Measurements from ENCODE around the gene MYO9A. TPM values are rescaled to one million over a fixed set of nuclear protein-coding genes. Genes with fewer than 3 reads are reported as not detected.

MYO9A gene
- total and polyA plus RNA-seq, 10 of the 15 experiments (the other 5 are each of a cell fraction or from before 2014, with no cell fraction given): 3.3 to 25.3 (median 12.2) TPM

DNA sequence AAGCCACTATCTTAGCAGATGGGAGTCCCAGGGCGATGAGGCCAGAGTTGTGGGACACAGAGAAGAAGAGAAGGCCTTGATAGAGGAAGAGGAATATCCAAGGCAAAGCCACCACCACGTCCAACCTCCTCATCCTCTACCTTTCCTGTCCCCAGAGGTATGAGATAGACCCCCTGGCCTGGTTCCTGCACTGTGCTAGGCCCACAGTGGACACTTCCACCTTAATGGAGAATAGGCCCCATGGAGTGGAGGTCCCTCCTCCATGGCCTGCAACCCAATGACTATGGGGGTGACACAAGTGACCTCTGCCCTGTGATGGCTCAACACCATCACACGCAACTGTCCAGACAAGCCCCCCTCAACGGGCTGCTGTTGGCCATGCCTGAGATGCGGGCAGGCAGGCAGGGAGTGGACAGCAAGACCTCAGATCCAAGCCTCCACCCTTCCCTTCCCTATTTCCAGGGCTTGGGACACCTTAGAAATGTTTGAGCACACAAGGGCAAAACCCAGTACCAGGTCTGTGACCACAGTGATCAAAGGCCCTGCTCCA lies 42.8 kb upstream of the MYO9A start (continued):
- TF ChIP-seq, protein P1, sequence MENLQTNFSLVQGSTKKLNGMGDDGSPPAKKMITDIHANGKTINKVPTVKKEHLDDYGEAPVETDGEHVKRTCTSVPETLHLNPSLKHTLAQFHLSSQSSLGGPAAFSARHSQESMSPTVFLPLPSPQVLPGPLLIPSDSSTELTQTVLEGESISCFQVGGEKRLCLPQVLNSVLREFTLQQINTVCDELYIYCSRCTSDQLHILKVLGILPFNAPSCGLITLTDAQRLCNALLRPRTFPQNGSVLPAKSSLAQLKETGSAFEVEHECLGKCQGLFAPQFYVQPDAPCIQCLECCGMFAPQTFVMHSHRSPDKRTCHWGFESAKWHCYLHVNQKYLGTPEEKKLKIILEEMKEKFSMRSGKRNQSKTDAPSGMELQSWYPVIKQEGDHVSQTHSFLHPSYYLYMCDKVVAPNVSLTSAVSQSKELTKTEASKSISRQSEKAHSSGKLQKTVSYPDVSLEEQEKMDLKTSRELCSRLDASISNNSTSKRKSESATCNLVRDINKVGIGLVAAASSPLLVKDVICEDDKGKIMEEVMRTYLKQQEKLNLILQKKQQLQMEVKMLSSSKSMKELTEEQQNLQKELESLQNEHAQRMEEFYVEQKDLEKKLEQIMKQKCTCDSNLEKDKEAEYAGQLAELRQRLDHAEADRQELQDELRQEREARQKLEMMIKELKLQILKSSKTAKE (IDR thresholded peaks at IDR 0.05; ENCODE audit: low read depth, poor library complexity, severe bottlenecking): no peak
- TF ChIP-seq RBBP5 (conservative IDR thresholded peaks at IDR 0.05) (no peak), NR2C1 (IDR thresholded peaks at IDR 0.05) (no peak), MTA2 (IDR thresholded peaks at IDR 0.05; ENCODE audit: low read depth) (no peak), RELA (IDR thresholded peaks at IDR 0.05; ENCODE audit: borderline replicate concordance, partially characterized antibody) (no peak), HCFC1 (IDR thresholded peaks at IDR 0.05; ENCODE audit: low read length) (no peak), CBX3 (IDR thresholded peaks at IDR 0.05; ENCODE audit: borderline replicate concordance, low read depth) (no peak), RFX5 (IDR thresholded peaks at IDR 0.05; ENCODE audit: low read depth, low read length) (no peak), SP1 (IDR thresholded peaks at IDR 0.05; ENCODE audit: low read depth, low read length) (no peak)
- TF ChIP-seq, protein P2, sequence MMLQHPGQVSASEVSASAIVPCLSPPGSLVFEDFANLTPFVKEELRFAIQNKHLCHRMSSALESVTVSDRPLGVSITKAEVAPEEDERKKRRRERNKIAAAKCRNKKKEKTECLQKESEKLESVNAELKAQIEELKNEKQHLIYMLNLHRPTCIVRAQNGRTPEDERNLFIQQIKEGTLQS (IDR thresholded peaks at IDR 0.05; ENCODE audit: borderline replicate concordance, extremely low read depth, low read depth, low read length): no peak

DNA sequence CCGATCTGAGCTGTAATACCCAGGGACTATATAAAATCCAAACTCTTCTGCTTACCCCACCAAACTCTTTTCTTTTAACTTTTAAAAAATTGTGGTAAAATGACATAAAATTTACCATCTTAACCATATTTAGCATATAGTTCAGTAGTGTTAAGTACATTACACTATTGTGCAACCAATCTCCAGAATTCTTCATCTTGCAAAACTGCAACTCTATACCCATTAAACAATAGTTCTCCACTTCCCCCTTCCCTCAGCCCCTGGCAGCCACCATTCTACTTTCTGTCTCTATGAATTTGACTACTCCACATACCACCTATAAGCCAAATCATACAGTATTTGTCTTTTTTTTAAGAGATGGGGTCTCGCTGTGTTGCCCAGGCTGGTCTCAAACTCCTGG lies 39.0 kb upstream of the MYO9A start:
- ChIA-PET CTCF (interaction anchor here (0.6 to 4.2 kb wide), 32 partner anchors 11 to 416 kb away, joined by 3 to 69 read pairs (median 4); partner anchors contain the start of genes MYO9A and SENP8), POLR2A (no interaction called here), RAD21 (ENCODE audit: unreplicated experiment) (interaction anchor here (0.7 to 2.5 kb wide), 13 partner anchors 16 to 413 kb away, joined by 3 to 33 read pairs (median 5); no protein-coding TSS in a partner anchor), SMC1A (ENCODE audit: uncharacterized antibody, unreplicated experiment) (interaction anchor here (0.7 to 5.9 kb wide), 19 partner anchors 9 to 415 kb away, joined by 3 to 49 read pairs (median 5); no protein-coding TSS in a partner anchor)
- in situ Hi-C loops (cut with MboI): loop anchor here (5.0 to 10.0 kb wide), 3 partner anchors 352 to 702 kb away; no protein-coding TSS in a partner anchor
- no peak overlapping the region for H2AFZ ChIP-seq (ENCODE audit: control insufficient read depth, low read depth, low read length)
- no peaks in the 10 kb centered on the region for H3K27me3 ChIP-seq (replicated peaks in 1 of 2; ENCODE audit: control insufficient read depth in 2 of 2, insufficient read depth in 2 of 2, low read length in 1 of 2)
- no peak for ATAC-seq
- no peak overlapping the region for H3K27ac ChIP-seq (ENCODE audit: control insufficient read depth, insufficient read depth)
- no peaks in the 10 kb centered on the region for H4K20me1 ChIP-seq (ENCODE audit: control insufficient read depth, insufficient read depth)
- H3K4me1 ChIP-seq (ENCODE audit: control insufficient read depth, insufficient read depth, low read length): no peaks in the 10 kb centered on the region
- TF ChIP-seq HDGF (IDR thresholded peaks at IDR 0.05) (no peak), TCF12 (IDR thresholded peaks at IDR 0.05; ENCODE audit: low read depth, low read length) (no peak), HCFC1 (IDR thresholded peaks at IDR 0.05; ENCODE audit: low read length) (no peak)
- TF ChIP-seq, protein P3, sequence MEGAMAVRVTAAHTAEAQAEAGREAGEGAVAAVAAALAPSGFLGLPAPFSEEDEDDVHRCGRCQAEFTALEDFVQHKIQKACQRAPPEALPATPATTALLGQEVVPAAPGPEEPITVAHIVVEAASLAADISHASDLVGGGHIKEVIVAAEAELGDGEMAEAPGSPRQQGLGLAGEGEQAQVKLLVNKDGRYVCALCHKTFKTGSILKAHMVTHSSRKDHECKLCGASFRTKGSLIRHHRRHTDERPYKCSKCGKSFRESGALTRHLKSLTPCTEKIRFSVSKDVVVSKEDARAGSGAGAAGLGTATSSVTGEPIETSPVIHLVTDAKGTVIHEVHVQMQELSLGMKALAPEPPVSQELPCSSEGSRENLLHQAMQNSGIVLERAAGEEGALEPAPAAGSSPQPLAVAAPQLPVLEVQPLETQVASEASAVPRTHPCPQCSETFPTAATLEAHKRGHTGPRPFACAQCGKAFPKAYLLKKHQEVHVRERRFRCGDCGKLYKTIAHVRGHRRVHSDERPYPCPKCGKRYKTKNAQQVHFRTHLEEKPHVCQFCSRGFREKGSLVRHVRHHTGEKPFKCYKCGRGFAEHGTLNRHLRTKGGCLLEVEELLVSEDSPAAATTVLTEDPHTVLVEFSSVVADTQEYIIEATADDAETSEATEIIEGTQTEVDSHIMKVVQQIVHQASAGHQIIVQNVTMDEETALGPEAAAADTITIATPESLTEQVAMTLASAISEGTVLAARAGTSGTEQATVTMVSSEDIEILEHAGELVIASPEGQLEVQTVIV (IDR thresholded peaks at IDR 0.05; ENCODE audit: borderline replicate concordance, partially characterized antibody): no peak
- no TSS peak for BruUV-seq (replicated peaks)
- no peak overlapping the region for H3K4me3 ChIP-seq
- H3K4me2 ChIP-seq (ENCODE audit: control insufficient read depth, insufficient read depth): no peak overlapping the region
- intact Hi-C loops (cut with micrococcal nuclease; ENCODE audit: unreplicated experiment): loop anchor here (1.0 to 10.0 kb wide), 6 partner anchors 38 to 377 kb away; no protein-coding TSS in a partner anchor
- no peaks in the 10 kb centered on the region for H3K79me2 ChIP-seq (ENCODE audit: control insufficient read depth, insufficient read depth, low read length)
- H3K9me3 ChIP-seq (replicated peaks; ENCODE audit: control insufficient read depth, insufficient read depth, low read length): no peaks in the 10 kb centered on the region
- no peak overlapping the region for H3K9ac ChIP-seq (ENCODE audit: control insufficient read depth, insufficient read depth, low read length)
- no peak for DNase-seq (ENCODE audit: low read depth, low spot score)
- 92% methylated on average over 2 of the region's 2 CpGs for WGBS (ENCODE audit: insufficient coverage, insufficient replicate concordance, low lambda C conversion rate, missing lambda C conversion rate)
- H3K36me3 ChIP-seq (ENCODE audit: control insufficient read depth in 2 of 2, insufficient read depth in 2 of 2, low read length in 1 of 2): no peaks in the 10 kb centered on the region
- no peak for FAIRE-seq

Measured in GM12878 (cell line).